HFFc6 (cell line): ENCODE results near the gene PLEKHN1. TPM values are rescaled to one million over a fixed set of nuclear protein-coding genes. Genes with fewer than 3 reads are reported as not detected.
"Not testable (repeated sequence)": the region's sequence is repeated elsewhere in the genome, so short reads cannot be mapped to it uniquely, and the experiment has no call there.

Experiments
- DNase-seq: peaks from one replicate; pipeline ENCODE4 v3.0.0-alpha.2; 2018
- H3K27ac Mint-ChIP-seq: 2 replicates; pipeline ENCODE4 v1.8.0; 2020; ENCODE audit warnings: mild to moderate bottlenecking, mixed read lengths
- H3K27me3 Mint-ChIP-seq: 2 replicates; pipeline ENCODE4 v1.8.0; 2021; ENCODE audit warnings: mild to moderate bottlenecking, moderate library complexity, mixed read lengths; ENCODE audit not compliant: insufficient read depth
- H3K36me3 Mint-ChIP-seq: 2 replicates; pipeline ENCODE4 v1.8.0; 2021; ENCODE audit warnings: low read depth, mixed read lengths
- H3K4me1 Mint-ChIP-seq: 2 replicates; pipeline ENCODE4 v1.8.0; 2020; ENCODE audit warnings: low read depth, mixed read lengths
- H3K4me3 Mint-ChIP-seq: 2 replicates; pipeline ENCODE4 v1.8.0; 2020; ENCODE audit warnings: mild to moderate bottlenecking, moderate library complexity, mixed read lengths
- H3K9me3 Mint-ChIP-seq: 2 replicates; pipeline ENCODE4 v1.8.0; 2020; ENCODE audit warnings: mild to moderate bottlenecking, mixed read lengths
- total RNA-seq, 6 experiments: library from RNA; stranded (reverse); fragmentation: NEBNext Ultra II Directional; extraction: Animal tissue kit (Norgen Biotek cat#: 25700); gene quantifications; 2 replicates in 1 of 6; 3 replicates in 5 of 6; pipeline ENCODE4 v1.2.3, GENCODE V29; 2021
- TF ChIP-seq, protein P1 (sequence below): fragments of 200-600 bp; sonication (generic); IDR thresholded peaks from 2 replicates; pipeline ENCODE4 v1.5.0; 2021; ENCODE audit warnings: antibody characterized with exemption, mild to moderate bottlenecking

PLEKHN1 gene
- total RNA-seq, 6 experiments from 2014 or later: 5.2 to 6.9 (median 6.0) TPM

DNA sequence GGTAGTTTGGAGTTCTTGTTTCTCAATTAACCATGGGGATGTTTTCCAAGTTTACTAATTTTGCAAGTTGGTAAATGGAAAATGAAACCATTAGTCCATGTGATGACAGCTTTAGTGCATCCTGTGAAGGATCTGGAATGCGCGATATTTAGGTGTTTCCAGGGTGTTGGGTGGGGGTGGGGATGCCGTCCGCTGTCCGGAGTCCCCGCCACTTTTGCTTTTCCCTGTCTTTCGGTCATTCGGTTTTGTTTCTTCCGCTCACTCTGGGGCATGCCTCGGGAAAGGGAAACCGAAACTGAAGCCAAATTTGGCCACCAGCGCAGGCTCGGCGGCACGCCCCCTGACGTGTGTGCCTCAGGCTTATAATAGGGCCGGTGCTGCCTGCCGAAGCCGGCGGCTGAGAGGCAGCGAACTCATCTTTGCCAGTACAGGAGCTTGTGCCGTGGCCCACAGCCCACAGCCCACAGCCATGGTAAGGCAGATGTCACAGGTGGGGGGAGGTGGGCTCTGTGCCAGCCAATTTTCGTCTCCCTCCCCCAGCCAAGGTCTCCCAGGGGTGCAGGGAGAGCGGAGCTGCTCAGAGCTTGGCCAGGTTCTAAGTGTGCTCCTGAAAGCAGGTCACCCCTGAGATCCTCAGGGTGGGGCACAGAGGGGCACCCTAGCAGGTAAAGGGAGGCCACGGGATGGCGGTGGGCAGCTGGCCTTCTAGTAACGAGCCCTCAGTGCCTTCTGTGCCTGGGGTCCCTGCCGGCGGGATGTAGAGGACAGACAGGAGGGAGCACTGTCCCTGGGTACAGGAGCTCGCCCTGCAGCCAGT is 47.0 kb downstream of the PLEKHN1 start, which contains the start of gene ISG15:
Gene ISG15 (plus strand): TSS at position 393 of the 817 bp plus-strand sequence. CDS start 77 bp downstream, at position 470.
- peaks cover 24% of the 10 kb centered on the region for H3K4me1 Mint-ChIP-seq
- peaks cover 4% of the 10 kb centered on the region; the same call in 1 of the 2 replicates for H3K36me3 Mint-ChIP-seq
- peak within 1 kb of the TSS; percentile 96 for H3K27ac Mint-ChIP-seq
- DNase-seq: peak; percentile 84
- H3K27me3 Mint-ChIP-seq: peaks cover 3% of the 10 kb centered on the region; the same call in 1 of the 2 replicates
- TF ChIP-seq, protein P1, sequence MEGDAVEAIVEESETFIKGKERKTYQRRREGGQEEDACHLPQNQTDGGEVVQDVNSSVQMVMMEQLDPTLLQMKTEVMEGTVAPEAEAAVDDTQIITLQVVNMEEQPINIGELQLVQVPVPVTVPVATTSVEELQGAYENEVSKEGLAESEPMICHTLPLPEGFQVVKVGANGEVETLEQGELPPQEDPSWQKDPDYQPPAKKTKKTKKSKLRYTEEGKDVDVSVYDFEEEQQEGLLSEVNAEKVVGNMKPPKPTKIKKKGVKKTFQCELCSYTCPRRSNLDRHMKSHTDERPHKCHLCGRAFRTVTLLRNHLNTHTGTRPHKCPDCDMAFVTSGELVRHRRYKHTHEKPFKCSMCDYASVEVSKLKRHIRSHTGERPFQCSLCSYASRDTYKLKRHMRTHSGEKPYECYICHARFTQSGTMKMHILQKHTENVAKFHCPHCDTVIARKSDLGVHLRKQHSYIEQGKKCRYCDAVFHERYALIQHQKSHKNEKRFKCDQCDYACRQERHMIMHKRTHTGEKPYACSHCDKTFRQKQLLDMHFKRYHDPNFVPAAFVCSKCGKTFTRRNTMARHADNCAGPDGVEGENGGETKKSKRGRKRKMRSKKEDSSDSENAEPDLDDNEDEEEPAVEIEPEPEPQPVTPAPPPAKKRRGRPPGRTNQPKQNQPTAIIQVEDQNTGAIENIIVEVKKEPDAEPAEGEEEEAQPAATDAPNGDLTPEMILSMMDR: no peak
- peak within 1 kb of the TSS; percentile 94 for H3K4me3 Mint-ChIP-seq
- H3K9me3 Mint-ChIP-seq: no peaks in the 10 kb centered on the region

DNA sequence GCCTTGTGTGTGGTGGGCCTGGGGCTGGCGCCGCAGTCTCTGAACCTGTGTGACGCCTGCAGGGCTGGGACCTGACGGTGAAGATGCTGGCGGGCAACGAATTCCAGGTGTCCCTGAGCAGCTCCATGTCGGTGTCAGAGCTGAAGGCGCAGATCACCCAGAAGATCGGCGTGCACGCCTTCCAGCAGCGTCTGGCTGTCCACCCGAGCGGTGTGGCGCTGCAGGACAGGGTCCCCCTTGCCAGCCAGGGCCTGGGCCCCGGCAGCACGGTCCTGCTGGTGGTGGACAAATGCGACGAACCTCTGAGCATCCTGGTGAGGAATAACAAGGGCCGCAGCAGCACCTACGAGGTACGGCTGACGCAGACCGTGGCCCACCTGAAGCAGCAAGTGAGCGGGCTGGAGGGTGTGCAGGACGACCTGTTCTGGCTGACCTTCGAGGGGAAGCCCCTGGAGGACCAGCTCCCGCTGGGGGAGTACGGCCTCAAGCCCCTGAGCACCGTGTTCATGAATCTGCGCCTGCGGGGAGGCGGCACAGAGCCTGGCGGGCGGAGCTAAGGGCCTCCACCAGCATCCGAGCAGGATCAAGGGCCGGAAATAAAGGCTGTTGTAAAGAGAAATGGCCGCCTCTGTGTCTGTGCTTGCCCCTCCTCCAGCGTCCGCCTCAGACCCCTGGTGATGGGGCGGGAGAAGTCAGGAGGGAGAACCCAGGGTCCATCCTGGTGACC is 47.8 kb downstream of the PLEKHN1 start:
- peak overlapping the region; percentile 96 for H3K27ac Mint-ChIP-seq

DNA sequence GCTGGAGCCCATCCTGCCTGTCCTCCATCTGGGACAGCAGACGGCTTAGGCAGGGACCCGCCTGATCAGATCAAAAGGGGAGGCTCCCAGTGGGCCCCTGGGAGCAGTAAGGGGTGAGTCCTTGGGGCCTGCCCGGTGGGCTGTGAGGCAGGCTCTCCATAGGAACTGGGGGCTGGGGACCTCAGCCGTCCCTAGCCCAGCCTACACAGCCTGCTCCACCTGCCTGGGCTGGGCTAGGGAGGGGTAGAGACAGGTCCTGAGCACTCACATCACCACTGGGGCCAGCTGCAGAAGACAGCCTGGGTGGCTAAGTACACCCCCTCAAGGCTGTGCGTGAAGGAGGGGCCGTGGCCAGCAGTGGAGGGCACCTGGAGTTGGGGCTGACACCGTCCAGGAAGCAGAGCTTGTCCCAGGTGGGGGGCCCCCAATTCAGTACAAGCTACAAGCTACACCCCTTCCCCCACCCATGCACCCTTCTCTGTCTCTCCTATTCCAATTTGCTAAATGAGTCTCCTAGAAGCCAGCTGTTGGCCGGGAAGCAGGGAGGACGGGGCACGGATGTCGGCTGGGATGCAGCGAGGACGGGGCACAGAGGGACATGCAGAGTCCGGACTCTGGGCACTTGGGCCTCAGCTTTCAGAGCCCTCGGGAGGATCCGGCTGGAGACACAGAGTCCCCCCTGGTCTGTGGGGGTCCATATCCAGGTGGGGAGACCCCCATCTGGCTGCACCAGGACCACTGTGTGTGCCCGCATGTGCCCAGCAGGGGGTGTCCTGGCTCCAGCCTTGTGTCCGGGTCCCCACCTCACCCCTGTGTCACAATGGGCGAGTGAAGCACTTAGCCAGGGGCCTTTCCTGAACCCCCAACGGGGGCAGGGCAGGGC is 48.8 kb downstream of the PLEKHN1 start:
- Mint-ChIP-seq H3K27me3 (peaks cover 3% of the 10 kb centered on the region; the same call in 1 of the 2 replicates), H3K4me3 (peak overlapping the region; percentile 94), H3K9me3 (no peaks in the 10 kb centered on the region), H3K27ac (peak overlapping the region; percentile 96), H3K4me1 (peaks cover 24% of the 10 kb centered on the region), H3K36me3 (peaks cover 4% of the 10 kb centered on the region; the same call in 1 of the 2 replicates)
- TF ChIP-seq, protein P1: peak; percentile 70
- DNase-seq: no peak

More for the DNA sequence above, 47.8 kb downstream of the PLEKHN1 start:
- Mint-ChIP-seq H3K9me3 (no peaks in the 10 kb centered on the region), H3K36me3 (peaks cover 4% of the 10 kb centered on the region; the same call in 1 of the 2 replicates), H3K4me1 (peaks cover 24% of the 10 kb centered on the region), H3K4me3 (peak overlapping the region; percentile 94), H3K27me3 (peaks cover 3% of the 10 kb centered on the region; the same call in 1 of the 2 replicates)
- TF ChIP-seq, protein P1: no peak
- no peak for DNase-seq

DNA sequence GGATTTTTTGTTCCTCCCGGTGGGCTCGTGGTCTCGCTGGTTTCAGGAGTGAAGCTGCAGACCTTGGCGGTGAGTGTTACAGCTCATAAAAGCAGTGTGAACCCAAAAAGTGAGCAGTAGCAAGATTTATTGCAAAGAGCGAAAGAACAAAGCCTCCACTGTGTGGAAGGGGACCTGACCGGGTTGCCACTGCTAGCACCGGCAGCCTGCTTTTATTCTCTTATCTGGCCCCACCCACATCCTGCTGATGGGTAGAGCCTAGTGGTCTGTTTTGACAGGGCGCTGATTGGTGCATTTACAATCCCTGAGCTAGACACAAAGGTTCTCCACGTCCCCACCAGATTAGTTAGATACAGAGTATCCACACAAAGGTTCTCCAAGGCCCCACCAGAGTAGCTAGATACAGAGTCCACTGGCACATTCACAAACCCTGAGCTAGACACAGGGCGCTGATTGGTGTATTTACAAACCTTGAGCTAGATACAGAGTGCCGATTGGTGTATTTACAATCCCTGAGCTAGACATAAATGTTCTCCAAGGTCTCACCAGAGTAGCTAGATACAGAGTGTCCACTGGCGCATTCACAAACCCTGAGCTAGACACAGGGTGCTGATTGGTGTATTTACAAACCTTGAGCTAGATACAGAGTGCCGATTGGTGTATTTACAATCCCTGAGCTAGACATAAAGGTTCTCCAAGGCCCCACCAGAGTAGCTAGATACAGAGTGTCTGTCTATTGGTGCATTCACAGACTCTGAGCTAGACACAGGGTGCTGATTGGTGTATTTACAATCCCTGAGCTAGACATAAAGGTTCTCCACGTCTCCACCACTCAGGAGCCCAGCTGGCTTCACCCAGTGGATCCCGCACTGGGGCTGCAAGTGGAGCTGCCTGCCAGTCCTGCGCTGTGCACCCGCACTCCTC is 51.4 kb downstream of the PLEKHN1 start:
- H3K27me3 Mint-ChIP-seq, H3K27ac Mint-ChIP-seq, H3K36me3 Mint-ChIP-seq, DNase-seq, H3K9me3 Mint-ChIP-seq, H3K4me3 Mint-ChIP-seq: not testable (repeated sequence)
- peaks cover 36% of the 10 kb centered on the region for H3K4me1 Mint-ChIP-seq

DNA sequence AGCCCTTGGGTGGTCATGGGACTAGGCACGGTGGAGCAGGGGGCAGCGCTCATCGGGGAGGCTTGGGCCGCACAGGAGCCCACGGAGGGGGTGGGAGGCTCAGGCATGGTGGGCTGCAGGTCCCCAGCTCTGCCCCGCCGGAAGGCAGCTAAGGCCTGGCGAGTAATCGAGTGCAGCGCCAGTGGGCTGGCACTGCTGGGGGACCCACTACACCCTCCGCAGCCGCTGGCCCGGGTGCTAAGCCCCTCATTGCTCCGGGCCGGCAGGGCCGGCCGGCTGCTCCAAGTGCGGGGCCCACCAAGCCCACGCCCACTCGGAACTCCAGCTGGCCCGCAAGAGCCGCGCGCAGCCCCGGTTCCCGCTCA is 52.0 kb downstream of the PLEKHN1 start:
- not testable (repeated sequence) for H3K4me3 Mint-ChIP-seq, H3K36me3 Mint-ChIP-seq, H3K27ac Mint-ChIP-seq, DNase-seq, H3K27me3 Mint-ChIP-seq, H3K9me3 Mint-ChIP-seq
- H3K4me1 Mint-ChIP-seq: peaks cover 36% of the 10 kb centered on the region
